Thymus (tissue), 11 donors: Measurements from ENCODE around the gene HPCAL1. TPM values are rescaled to one million over a fixed set of nuclear protein-coding genes. Genes with fewer than 3 reads are reported as not detected.
A peak's percentile ranks its signal among the peaks of the same experiment; 100 is the strongest.

Experiments
- DNase-seq, 9 donors: peaks; one replicate each; pipeline ENCODE4 v3.0.0-alpha.2; 2013; ENCODE audit warnings: low spot score in 9 of 9, low read depth in 6 of 9, missing footprints in 1 of 9
- H3K27ac ChIP-seq, 2 donors: one replicate each; pipeline ENCODE4 v1.5.1; 2013; ENCODE audit warnings: control low read depth in 1 of 2, low read depth in 1 of 2, low read length in 1 of 2, mild to moderate bottlenecking in 1 of 2, moderate library complexity in 1 of 2
- H3K27me3 ChIP-seq, 2 donors: one replicate each; pipeline ENCODE4 v1.5.1; 2013; ENCODE audit warnings: low read length in 1 of 2; ENCODE audit not compliant: control insufficient read depth in 2 of 2, insufficient read depth in 1 of 2
- H3K36me3 ChIP-seq, 2 donors: one replicate each; pipeline ENCODE4 v1.5.1; 2013; ENCODE audit warnings: low read length in 1 of 2, mild to moderate bottlenecking in 1 of 2, moderate library complexity in 1 of 2; ENCODE audit not compliant: control insufficient read depth in 2 of 2, insufficient read depth in 2 of 2
- H3K4me1 ChIP-seq, 2 donors: one replicate each; pipeline ENCODE4 v1.5.1; 2013; ENCODE audit warnings: low read length in 2 of 2; ENCODE audit not compliant: control insufficient read depth in 2 of 2, insufficient read depth in 2 of 2
- H3K4me3 ChIP-seq, 2 donors: one replicate each; pipeline ENCODE4 v1.5.1; 2013; ENCODE audit warnings: low read length in 2 of 2, control low read depth in 1 of 2, mild to moderate bottlenecking in 1 of 2
- H3K9me3 ChIP-seq, 2 donors: one replicate each; pipeline ENCODE4 v1.5.1; 2013; ENCODE audit warnings: low read length in 1 of 2, mild to moderate bottlenecking in 1 of 2; ENCODE audit not compliant: control insufficient read depth in 2 of 2, insufficient read depth in 1 of 2
- WGBS: extraction: QIAGEN DNeasy Blood & Tissue Kit; methylation state at CpG from one replicate; pipeline ENCODE4 v1.1.7; 2013; 5-methylcytosine and 5-hydroxymethylcytosine counted together
- polyA plus RNA-seq: library from polyadenylated mRNA; stranded (reverse); fragments of 200-250 nt; gene quantifications from one replicate; pipeline ENCODE4 v1.2.3, GENCODE V29; 2013
- total RNA-seq: library from RNA; stranded (reverse); fragments of 120-200 nt; gene quantifications from one replicate; pipeline ENCODE4 v1.2.4, GENCODE V29; 2013
- donor health status: healthy.

Gene HPCAL1
- total and polyA plus RNA-seq, 2 donors: 12.6 to 47.9 TPM

GRCh38 chr2:10372203-10372861, 69.6 kb downstream of the HPCAL1 start:
- H3K27me3 ChIP-seq: no peaks in the 10 kb centered on the region
- 98% methylated on average over 20 of the region's 20 CpGs for WGBS

GRCh38 chr2:10372862-10373240, 70.1 kb downstream of the HPCAL1 start:
- H3K4me1 ChIP-seq: peaks cover 12 to 27% of the 10 kb centered on the region in 2 donors
- no peaks in the 10 kb centered on the region for H3K36me3 ChIP-seq
- 89% methylated on average over 7 of the region's 7 CpGs for WGBS

More at GRCh38 chr2:10372203-10372861, 69.6 kb downstream of the HPCAL1 start:
- H3K9me3 ChIP-seq: no peaks in the 10 kb centered on the region
- no peak overlapping the region for H3K27ac ChIP-seq
- H3K36me3 ChIP-seq: no peaks in the 10 kb centered on the region
- no peak overlapping the region for H3K4me3 ChIP-seq
- DNase-seq: no peak
- H3K4me1 ChIP-seq: peaks cover 7 to 21% of the 10 kb centered on the region in 2 donors

GRCh38 chr2:10373931-10374330, 71.2 kb downstream of the HPCAL1 start:
- WGBS: 95% methylated on average over 10 of the region's 10 CpGs
- no peaks in the 10 kb centered on the region for H3K36me3 ChIP-seq
- H3K27ac ChIP-seq: no peak overlapping the region
- no peak for DNase-seq
- peaks cover 19 to 36% of the 10 kb centered on the region in 2 donors for H3K4me1 ChIP-seq
- no peaks in the 10 kb centered on the region for H3K27me3 ChIP-seq
- no peak overlapping the region for H3K4me3 ChIP-seq
- no peaks in the 10 kb centered on the region for H3K9me3 ChIP-seq

More at GRCh38 chr2:10372862-10373240, 70.1 kb downstream of the HPCAL1 start:
- DNase-seq: no peak
- Histone ChIP-seq H3K27ac (no peak overlapping the region), H3K4me3 (no peak overlapping the region), H3K9me3 (no peaks in the 10 kb centered on the region), H3K27me3 (no peaks in the 10 kb centered on the region)

- Histone ChIP-seq H3K4me3 (no peak overlapping the region), H3K27ac (no peak overlapping the region), H3K9me3 (no peaks in the 10 kb centered on the region), H3K4me1 (peaks cover 19 to 36% of the 10 kb centered on the region in 2 donors), H3K27me3 (no peaks in the 10 kb centered on the region), H3K36me3 (no peaks in the 10 kb centered on the region)
- no peak for DNase-seq
- WGBS: 93% methylated on average over 13 of the region's 13 CpGs
Measured at GRCh38 chr2:10374362-10374943, 71.7 kb downstream of the HPCAL1 start.

GRCh38 chr2:10375570-10376281, 73.0 kb downstream of the HPCAL1 start:
- no peaks in the 10 kb centered on the region for H3K9me3 ChIP-seq
- no peaks in the 10 kb centered on the region for H3K27me3 ChIP-seq
- H3K27ac ChIP-seq: no peak overlapping the region
- H3K4me3 ChIP-seq: no peak overlapping the region
- no peaks in the 10 kb centered on the region for H3K36me3 ChIP-seq
- WGBS: 45% methylated on average over 9 of the region's 9 CpGs
- H3K4me1 ChIP-seq: peaks cover 19 to 48% of the 10 kb centered on the region in 2 donors
- DNase-seq: peak in 1 of 9 donors; percentile 28

- no peak overlapping the region for H3K27ac ChIP-seq
- H3K27me3 ChIP-seq: no peaks in the 10 kb centered on the region
- 93% methylated on average over 21 of the region's 21 CpGs for WGBS
- H3K9me3 ChIP-seq: no peaks in the 10 kb centered on the region
- H3K4me1 ChIP-seq: peaks cover 24 to 62% of the 10 kb centered on the region in 2 donors
- no peaks in the 10 kb centered on the region for H3K36me3 ChIP-seq
- H3K4me3 ChIP-seq: no peak overlapping the region
- DNase-seq: no peak
Measured at GRCh38 chr2:10377052-10377746, 74.5 kb downstream of the HPCAL1 start.

GRCh38 chr2:10377747-10378085, 75.0 kb downstream of the HPCAL1 start:
- Histone ChIP-seq H3K4me1 (peaks cover 29 to 67% of the 10 kb centered on the region in 2 donors), H3K9me3 (peaks cover 0 to under 1% of the 10 kb centered on the region in 2 donors), H3K36me3 (no peaks in the 10 kb centered on the region), H3K4me3 (no peak overlapping the region), H3K27me3 (no peaks in the 10 kb centered on the region), H3K27ac (no peak overlapping the region)
- no peak for DNase-seq
- 94% methylated on average over 12 of the region's 12 CpGs for WGBS

- Histone ChIP-seq H3K4me3 (no peak overlapping the region), H3K36me3 (no peaks in the 10 kb centered on the region), H3K27ac (peak overlapping the region in 1 of 2 donors; percentile 33), H3K4me1 (peaks cover 33 to 72% of the 10 kb centered on the region in 2 donors), H3K27me3 (no peaks in the 10 kb centered on the region), H3K9me3 (peaks cover 0 to 3% of the 10 kb centered on the region in 2 donors)
- peak in 8 of 9 donors; percentile 24 to 76 (median 36) for DNase-seq
- 7% methylated on average over 7 of the region's 7 CpGs for WGBS
Measured at GRCh38 chr2:10378189-10378588, 75.5 kb downstream of the HPCAL1 start.
